ENCODE measurements around the gene LPAR3. TPM values are rescaled to one million over a fixed set of nuclear protein-coding genes. Genes with fewer than 3 reads are reported as not detected.

The LPAR3 gene
- total RNA-seq, 1 donor from 2014 or later = 0.47 TPM

- intact Hi-C loops (cut with micrococcal nuclease) = no loop called here
- no peak for DNase-seq (ENCODE audit: low spot score)
- H3K4me1 Mint-ChIP-seq (ENCODE audit: low read depth) = peaks cover 30% of the 10 kb centered on the region
- no peaks in the 10 kb centered on the region for H3K9me3 Mint-ChIP-seq
- H3K4me3 Mint-ChIP-seq = no peak overlapping the region
- peaks cover 29% of the 10 kb centered on the region for H3K27me3 Mint-ChIP-seq (ENCODE audit: insufficient read depth)
- no peak overlapping the region for H3K27ac Mint-ChIP-seq
- H3K36me3 Mint-ChIP-seq (ENCODE audit: low read depth) = peaks cover 5% of the 10 kb centered on the region
These were observed 3.6 kb downstream of the LPAR3 start for GRCh38 chr1:84889437-84889836.

GRCh38 chr1:84888753-84889152 lies 4.3 kb downstream of the LPAR3 start:
- Mint-ChIP-seq H3K27me3 (ENCODE audit: insufficient read depth) (peaks cover 24% of the 10 kb centered on the region), H3K36me3 (ENCODE audit: low read depth) (peaks cover 5% of the 10 kb centered on the region), H3K27ac (no peak overlapping the region), H3K9me3 (no peaks in the 10 kb centered on the region), H3K4me1 (ENCODE audit: low read depth) (peaks cover 26% of the 10 kb centered on the region), H3K4me3 (no peak overlapping the region)
- no peak for DNase-seq (ENCODE audit: low spot score)
- intact Hi-C loops (cut with micrococcal nuclease) = no loop called here

- Mint-ChIP-seq H3K36me3 (ENCODE audit: low read depth) (peaks cover 5% of the 10 kb centered on the region), H3K27ac (no peak overlapping the region), H3K4me1 (ENCODE audit: low read depth) (peaks cover 20% of the 10 kb centered on the region), H3K4me3 (no peak overlapping the region), H3K27me3 (ENCODE audit: insufficient read depth) (peaks cover 17% of the 10 kb centered on the region), H3K9me3 (no peaks in the 10 kb centered on the region)
- DNase-seq (ENCODE audit: low spot score) = no peak
- intact Hi-C loops (cut with micrococcal nuclease) = no loop called here
These were observed 5.6 kb downstream of the LPAR3 start for GRCh38 chr1:84887261-84887934.

GRCh38 chr1:84885469-84885868 lies 7.5 kb downstream of the LPAR3 start:
- no peak overlapping the region for H3K27ac Mint-ChIP-seq
- H3K27me3 Mint-ChIP-seq (ENCODE audit: insufficient read depth) = peaks cover 7% of the 10 kb centered on the region
- intact Hi-C loops (cut with micrococcal nuclease) = no loop called here
- peaks cover 9% of the 10 kb centered on the region for H3K9me3 Mint-ChIP-seq
- no peak for DNase-seq (ENCODE audit: low spot score)
- H3K4me3 Mint-ChIP-seq = no peak overlapping the region
- peaks cover 4% of the 10 kb centered on the region for H3K36me3 Mint-ChIP-seq (ENCODE audit: low read depth)
- H3K4me1 Mint-ChIP-seq (ENCODE audit: low read depth) = peaks cover 20% of the 10 kb centered on the region

GRCh38 chr1:84884671-84885389 lies 8.2 kb downstream of the LPAR3 start:
- peaks cover 9% of the 10 kb centered on the region for H3K9me3 Mint-ChIP-seq
- intact Hi-C loops (cut with micrococcal nuclease) = no loop called here
- no peak for DNase-seq (ENCODE audit: low spot score)
- H3K4me1 Mint-ChIP-seq (ENCODE audit: low read depth) = peaks cover 17% of the 10 kb centered on the region
- no peak overlapping the region for H3K27ac Mint-ChIP-seq
- H3K27me3 Mint-ChIP-seq (ENCODE audit: insufficient read depth) = peaks cover 7% of the 10 kb centered on the region
- H3K36me3 Mint-ChIP-seq (ENCODE audit: low read depth) = peaks cover 4% of the 10 kb centered on the region
- H3K4me3 Mint-ChIP-seq = no peak overlapping the region

GRCh38 chr1:84883286-84883685 lies 9.7 kb downstream of the LPAR3 start:
- Mint-ChIP-seq H3K9me3 (peaks cover 9% of the 10 kb centered on the region), H3K27me3 (ENCODE audit: insufficient read depth) (peaks cover 11% of the 10 kb centered on the region), H3K36me3 (ENCODE audit: low read depth) (peaks cover 3% of the 10 kb centered on the region), H3K4me3 (no peak overlapping the region), H3K27ac (no peak overlapping the region), H3K4me1 (ENCODE audit: low read depth) (peaks cover 3% of the 10 kb centered on the region)
- intact Hi-C loops (cut with micrococcal nuclease) = no loop called here
- DNase-seq (ENCODE audit: low spot score) = no peak

GRCh38 chr1:84877592-84877991 lies 15.4 kb downstream of the LPAR3 start:
- DNase-seq (ENCODE audit: low spot score) = no peak
- intact Hi-C loops (cut with micrococcal nuclease) = no loop called here
- Mint-ChIP-seq H3K4me1 (ENCODE audit: low read depth) (peaks cover 12% of the 10 kb centered on the region), H3K36me3 (ENCODE audit: low read depth) (peaks cover 3% of the 10 kb centered on the region), H3K4me3 (no peak overlapping the region), H3K27me3 (ENCODE audit: insufficient read depth) (peaks cover 30% of the 10 kb centered on the region), H3K9me3 (peaks cover 9% of the 10 kb centered on the region), H3K27ac (no peak overlapping the region)

GRCh38 chr1:84876353-84876752 lies 16.7 kb downstream of the LPAR3 start:
- Mint-ChIP-seq H3K9me3 (peaks cover 1% of the 10 kb centered on the region), H3K4me3 (no peak overlapping the region), H3K36me3 (ENCODE audit: low read depth) (peaks cover under 1% of the 10 kb centered on the region), H3K4me1 (ENCODE audit: low read depth) (peaks cover 12% of the 10 kb centered on the region), H3K27me3 (ENCODE audit: insufficient read depth) (peaks cover 38% of the 10 kb centered on the region), H3K27ac (no peak overlapping the region)
- intact Hi-C loops (cut with micrococcal nuclease) = no loop called here
- no peak for DNase-seq (ENCODE audit: low spot score)

- no peak overlapping the region for H3K27ac Mint-ChIP-seq
- peaks cover 48% of the 10 kb centered on the region for H3K27me3 Mint-ChIP-seq (ENCODE audit: insufficient read depth)
- intact Hi-C loops (cut with micrococcal nuclease) = no loop called here
- no peaks in the 10 kb centered on the region for H3K36me3 Mint-ChIP-seq (ENCODE audit: low read depth)
- H3K9me3 Mint-ChIP-seq = no peaks in the 10 kb centered on the region
- no peak overlapping the region for H3K4me3 Mint-ChIP-seq
- H3K4me1 Mint-ChIP-seq (ENCODE audit: low read depth) = peaks cover 12% of the 10 kb centered on the region
- DNase-seq (ENCODE audit: low spot score) = no peak
These were observed 19.6 kb downstream of the LPAR3 start for GRCh38 chr1:84873366-84873765.

- intact Hi-C loops (cut with micrococcal nuclease) = no loop called here
- DNase-seq (ENCODE audit: low spot score) = no peak
- Mint-ChIP-seq H3K27ac (no peak overlapping the region), H3K27me3 (ENCODE audit: insufficient read depth) (peaks cover 46% of the 10 kb centered on the region), H3K9me3 (no peaks in the 10 kb centered on the region), H3K4me1 (ENCODE audit: low read depth) (peaks cover 12% of the 10 kb centered on the region), H3K4me3 (no peak overlapping the region), H3K36me3 (ENCODE audit: low read depth) (no peaks in the 10 kb centered on the region)
These were observed 20.2 kb downstream of the LPAR3 start for GRCh38 chr1:84872696-84873355.

GRCh38 chr1:84871181-84871580 lies 21.8 kb downstream of the LPAR3 start:
- Mint-ChIP-seq H3K9me3 (no peaks in the 10 kb centered on the region), H3K4me1 (ENCODE audit: low read depth) (peaks cover 7% of the 10 kb centered on the region), H3K36me3 (ENCODE audit: low read depth) (no peaks in the 10 kb centered on the region), H3K27ac (no peak overlapping the region), H3K27me3 (ENCODE audit: insufficient read depth) (peaks cover 39% of the 10 kb centered on the region), H3K4me3 (no peak overlapping the region)
- intact Hi-C loops (cut with micrococcal nuclease) = no loop called here
- no peak for DNase-seq (ENCODE audit: low spot score)

- peaks cover under 1% of the 10 kb centered on the region for H3K4me1 Mint-ChIP-seq (ENCODE audit: low read depth)
- peaks cover 33% of the 10 kb centered on the region for H3K27me3 Mint-ChIP-seq (ENCODE audit: insufficient read depth)
- intact Hi-C loops (cut with micrococcal nuclease) = no loop called here
- H3K9me3 Mint-ChIP-seq = no peaks in the 10 kb centered on the region
- no peak overlapping the region for H3K27ac Mint-ChIP-seq
- no peak for DNase-seq (ENCODE audit: low spot score)
- H3K36me3 Mint-ChIP-seq (ENCODE audit: low read depth) = no peaks in the 10 kb centered on the region
- no peak overlapping the region for H3K4me3 Mint-ChIP-seq
These were observed 22.4 kb downstream of the LPAR3 start for GRCh38 chr1:84870591-84870990.

GRCh38 chr1:84869720-84870119 lies 23.3 kb downstream of the LPAR3 start:
- H3K4me1 Mint-ChIP-seq (ENCODE audit: low read depth) = no peaks in the 10 kb centered on the region
- no peak for DNase-seq (ENCODE audit: low spot score)
- H3K36me3 Mint-ChIP-seq (ENCODE audit: low read depth) = no peaks in the 10 kb centered on the region
- H3K27ac Mint-ChIP-seq = no peak overlapping the region
- intact Hi-C loops (cut with micrococcal nuclease) = loop anchor here (10.0 kb wide), 2 partner anchors 295 to 715 kb away; partner anchors contain the start of genes CCN1 and CTBS
- H3K9me3 Mint-ChIP-seq = no peaks in the 10 kb centered on the region
- no peak overlapping the region for H3K4me3 Mint-ChIP-seq
- peaks cover 30% of the 10 kb centered on the region for H3K27me3 Mint-ChIP-seq (ENCODE audit: insufficient read depth)

Data from activated T-helper 1 cell treated with anti-CD3 and anti-CD28 coated beads, Interleukin-12 subunit alpha, Interleukin-12 subunit beta, Interleukin-2, Interleukin-4 antibody, amounts not matched to agents 30 ng/mL and 10 ng/mL and 1 ng/mL, durations not matched to agents 14 hours and 24 hours and 36 hours (primary cell).